22Rv1 (cell line): Measurements from ENCODE around the gene SMAD6.

Source experiments
- CTCF ChIP-seq: fragments of 450-650 bp; IDR thresholded peaks from 2 replicates; pipeline ENCODE4 v1.5.1; 2017; ENCODE audit warnings: mild to moderate bottlenecking
- ZFX ChIP-seq: fragments of 450-650 bp; IDR thresholded peaks from 2 replicates; pipeline ENCODE4 v1.6.1; 2017; ENCODE audit warnings: antibody characterized with exemption, borderline replicate concordance

- TF ChIP-seq CTCF (no peak), ZFX (no peak)
These were observed 6.4 kb downstream of the SMAD6 start for GRCh38 chr15:66708389-66708788.
